ENCODE measurements around the gene NEU1. TPM values are rescaled to one million over a fixed set of nuclear protein-coding genes. Genes with fewer than 3 reads are reported as not detected.
"Not testable (repeated sequence)": the region's sequence is repeated elsewhere in the genome, so short reads cannot be mapped to it uniquely, and the experiment has no call there.

Gene NEU1
- total RNA-seq (2014; rRNA removed; shearing (Covaris generic)) = 38.1 and 38.6 TPM in 2 replicates

GRCh38 chr6:31862344-31863235, at the start of gene NEU1:
Gene NEU1 (minus strand): TSS chr6:31862821. CDS start chr6:31862776, 45 bp downstream.
- H3K36me3 ChIP-seq = peaks cover 12% of the 10 kb centered on the region; the same call in 1 of the 2 replicates

DNA sequence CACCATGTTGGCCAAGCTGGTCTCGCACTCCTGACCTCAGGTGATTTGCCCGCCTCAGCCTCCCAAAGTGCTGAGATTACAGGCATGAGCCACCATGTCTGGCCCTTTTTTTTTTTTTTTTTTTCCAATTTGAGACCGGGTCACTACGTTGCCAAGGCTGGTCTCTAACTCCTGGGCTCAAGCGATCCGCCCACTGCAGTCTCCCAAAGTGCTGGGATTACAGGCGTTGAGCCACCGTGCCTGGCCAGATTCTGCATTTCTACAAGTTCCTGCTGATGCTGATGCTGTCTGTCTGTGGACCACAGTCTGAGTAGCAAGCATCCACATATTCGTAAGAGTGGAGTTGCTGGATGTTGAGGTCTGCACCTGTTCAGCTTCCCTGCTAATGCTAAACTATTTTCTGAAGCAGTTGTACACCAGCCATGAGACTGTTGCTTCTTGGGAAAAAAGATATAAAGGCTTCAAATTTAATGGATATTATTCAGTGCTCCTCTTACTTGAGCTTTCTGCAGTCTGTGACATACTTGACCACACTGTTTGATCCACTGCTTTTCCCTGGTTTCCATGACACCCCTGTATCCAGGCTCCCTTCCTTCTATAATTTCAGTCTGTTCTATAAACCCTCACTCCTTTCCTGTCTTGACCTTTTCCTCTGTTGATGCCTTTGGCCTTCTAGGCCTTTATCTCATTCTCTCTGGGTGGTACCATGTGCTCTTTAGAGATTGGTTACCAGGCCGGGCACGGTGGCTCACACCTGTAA, 49.4 kb upstream of the NEU1 start:
- DNase-seq (ENCODE audit: low read depth in 1 of 2, low spot score in 2 of 2) = no peak
- Histone ChIP-seq H3K4me3 (no peak overlapping the region), H3K9me3 (replicated peaks) (no peaks in the 10 kb centered on the region; the same call in 1 of the 2 replicates), H3K27ac (peak overlapping the region; percentile 98), H3K4me1 (replicated peaks) (peaks cover 43% of the 10 kb centered on the region), H3K36me3 (no peaks in the 10 kb centered on the region), H3K27me3 (replicated peaks) (no peaks in the 10 kb centered on the region)

More at GRCh38 chr6:31862344-31863235, at the start of gene NEU1:
- no peaks in the 10 kb centered on the region for H3K27me3 ChIP-seq (replicated peaks)
- H3K4me1 ChIP-seq (replicated peaks) = peaks cover 16% of the 10 kb centered on the region
- peak within 1 kb of the TSS; percentile 39 for H3K27ac ChIP-seq
- H3K9me3 ChIP-seq (replicated peaks) = no peaks in the 10 kb centered on the region
- DNase-seq (ENCODE audit: low read depth in 1 of 2, low spot score in 2 of 2) = peak; percentile 99 to 100
- H3K4me3 ChIP-seq = peak within 1 kb of the TSS; percentile 55

- H3K4me1 ChIP-seq (replicated peaks) = peaks cover 43% of the 10 kb centered on the region
- not testable (repeated sequence) for H3K36me3 ChIP-seq; H3K9me3 ChIP-seq (replicated peaks); DNase-seq (ENCODE audit: low read depth in 1 of 2, low spot score in 2 of 2); H3K27me3 ChIP-seq (replicated peaks); H3K4me3 ChIP-seq
- H3K27ac ChIP-seq = peak overlapping the region; percentile 98
Observed at GRCh38 chr6:31909298-31909697, 46.7 kb upstream of the NEU1 start.

DNA sequence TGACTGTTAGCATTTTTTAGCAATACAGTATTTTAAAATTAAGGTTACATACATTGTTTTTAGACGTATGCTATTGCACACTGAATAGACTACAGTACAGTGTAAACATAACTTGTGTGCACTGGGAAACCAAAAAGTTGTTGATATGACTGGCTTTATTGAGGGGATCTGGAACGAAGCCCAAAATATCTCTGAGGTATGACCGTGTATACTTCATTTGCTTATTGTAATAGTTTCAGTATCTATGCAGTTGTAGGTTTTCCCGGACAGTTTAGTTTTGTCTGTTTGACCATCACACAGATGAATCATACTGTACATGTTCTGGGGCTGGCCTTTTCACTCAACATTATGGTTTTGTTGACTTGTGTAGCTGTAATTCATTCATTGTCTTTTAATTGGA, 46.2 kb upstream of the NEU1 start:
- H3K36me3 ChIP-seq = no peaks in the 10 kb centered on the region
- H3K4me3 ChIP-seq = no peak overlapping the region
- peak in 1 of 2 experiments; percentile 69 for DNase-seq (ENCODE audit: low read depth in 1 of 2, low spot score in 2 of 2)
- no peaks in the 10 kb centered on the region for H3K27me3 ChIP-seq (replicated peaks)
- H3K4me1 ChIP-seq (replicated peaks) = peaks cover 43% of the 10 kb centered on the region
- H3K27ac ChIP-seq = peak overlapping the region; percentile 98
- no peaks in the 10 kb centered on the region; the same call in 1 of the 2 replicates for H3K9me3 ChIP-seq (replicated peaks)

DNA sequence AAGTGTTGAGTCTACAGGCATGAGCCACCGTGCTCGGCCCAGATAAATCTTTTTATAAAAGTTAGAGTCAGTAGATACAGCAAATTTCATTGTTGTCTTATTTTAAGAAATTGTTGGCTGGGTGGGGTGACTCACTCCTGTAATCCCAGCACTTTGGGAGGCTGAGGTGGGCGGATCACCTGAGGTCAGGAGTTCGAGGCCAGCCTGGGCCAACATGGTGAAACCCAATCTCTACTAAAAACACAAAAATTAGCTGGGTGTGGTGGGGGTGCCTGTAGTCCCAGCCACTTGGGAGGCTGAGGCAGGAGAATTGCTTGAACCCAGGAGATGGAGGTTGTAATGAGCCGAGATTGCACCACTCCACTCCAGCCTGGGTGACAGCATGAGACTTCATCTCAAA, 45.6 kb upstream of the NEU1 start:
- H3K27ac ChIP-seq = peak overlapping the region; percentile 18
- not testable (repeated sequence) for H3K36me3 ChIP-seq; DNase-seq (ENCODE audit: low read depth in 1 of 2, low spot score in 2 of 2); H3K9me3 ChIP-seq (replicated peaks); H3K4me3 ChIP-seq; H3K27me3 ChIP-seq (replicated peaks)
- peaks cover 43% of the 10 kb centered on the region for H3K4me1 ChIP-seq (replicated peaks)

- no peak overlapping the region for H3K4me3 ChIP-seq
- peaks cover 49% of the 10 kb centered on the region for H3K4me1 ChIP-seq (replicated peaks)
- no peaks in the 10 kb centered on the region; the same call in 1 of the 2 replicates for H3K9me3 ChIP-seq (replicated peaks)
- H3K27ac ChIP-seq = no peak overlapping the region
- H3K36me3 ChIP-seq = no peaks in the 10 kb centered on the region
- no peak for DNase-seq (ENCODE audit: low read depth in 1 of 2, low spot score in 2 of 2)
- no peaks in the 10 kb centered on the region for H3K27me3 ChIP-seq (replicated peaks)
Observed at GRCh38 chr6:31907158-31907813, 44.7 kb upstream of the NEU1 start.

DNA sequence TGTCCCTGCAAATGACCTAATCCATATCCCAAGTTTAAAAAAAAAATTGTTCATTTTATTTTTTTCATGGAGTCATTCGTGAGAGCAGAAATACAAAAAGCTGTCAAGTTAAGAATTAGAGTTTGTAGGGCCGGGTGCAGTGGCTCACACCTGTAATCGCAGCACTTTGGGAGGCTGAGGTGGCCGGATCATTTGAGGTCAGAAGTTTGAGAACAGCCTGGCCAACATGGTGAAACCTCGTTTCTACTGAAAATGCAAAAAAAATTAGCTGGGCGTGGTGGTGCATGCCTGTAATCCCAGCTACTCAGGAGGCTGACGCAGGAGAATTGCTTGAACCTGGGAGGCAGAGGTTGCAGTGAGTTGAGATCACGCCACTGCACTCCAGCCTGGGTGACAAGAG, 44.1 kb upstream of the NEU1 start:
- H3K9me3 ChIP-seq (replicated peaks); H3K36me3 ChIP-seq; H3K27me3 ChIP-seq (replicated peaks); DNase-seq (ENCODE audit: low read depth in 1 of 2, low spot score in 2 of 2); H3K4me3 ChIP-seq; H3K27ac ChIP-seq: not testable (repeated sequence)
- peaks cover 45% of the 10 kb centered on the region for H3K4me1 ChIP-seq (replicated peaks)

DNA sequence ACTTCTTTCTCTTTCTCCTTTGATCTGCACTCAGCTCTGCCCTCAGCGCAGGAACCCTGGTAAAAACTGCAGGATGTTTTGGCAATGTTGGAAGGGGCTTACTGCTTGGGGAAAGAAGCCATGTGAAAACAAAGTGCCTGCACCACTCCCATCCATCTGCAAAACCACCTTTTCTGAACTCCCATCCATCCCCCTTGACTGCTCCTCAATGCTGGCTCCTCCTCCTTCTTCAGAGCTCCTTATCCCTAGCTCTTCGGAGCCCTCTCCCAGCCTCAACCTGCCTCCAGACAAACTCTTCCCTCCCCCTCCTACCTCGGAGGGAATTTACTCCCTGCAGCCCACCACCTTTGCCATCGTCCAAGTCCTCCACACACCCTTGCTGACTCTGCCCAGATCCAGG, 43.5 kb upstream of the NEU1 start:
- no peak overlapping the region for H3K27ac ChIP-seq
- no peaks in the 10 kb centered on the region for H3K27me3 ChIP-seq (replicated peaks)
- H3K9me3 ChIP-seq (replicated peaks) = no peaks in the 10 kb centered on the region; the same call in 1 of the 2 replicates
- no peak for DNase-seq (ENCODE audit: low read depth in 1 of 2, low spot score in 2 of 2)
- peaks cover 2% of the 10 kb centered on the region; the same call in 1 of the 2 replicates for H3K36me3 ChIP-seq
- no peak overlapping the region for H3K4me3 ChIP-seq
- H3K4me1 ChIP-seq (replicated peaks) = peaks cover 45% of the 10 kb centered on the region

DNA sequence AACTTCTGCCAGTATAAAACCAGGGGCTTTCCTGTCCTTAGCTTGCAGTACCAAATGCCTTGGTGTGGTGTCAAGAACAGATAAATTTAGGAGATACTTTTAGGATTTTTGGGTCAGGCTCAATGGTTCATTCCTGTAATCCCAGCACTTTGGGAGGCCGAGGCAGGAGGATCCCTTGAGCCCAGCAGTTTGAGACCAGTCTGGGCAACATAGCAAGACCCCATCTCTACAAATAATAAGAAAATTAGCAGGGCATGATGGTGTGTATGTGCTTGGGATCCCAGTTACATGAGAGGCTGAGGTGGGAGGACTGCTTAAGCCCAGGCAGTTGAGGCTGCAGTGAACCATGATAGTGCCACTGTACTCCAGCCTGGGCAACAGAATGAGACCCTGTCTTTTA, 42.4 kb upstream of the NEU1 start:
- Histone ChIP-seq H3K4me3 (no peak overlapping the region), H3K4me1 (replicated peaks) (peaks cover 36% of the 10 kb centered on the region), H3K9me3 (replicated peaks) (no peaks in the 10 kb centered on the region), H3K27ac (no peak overlapping the region), H3K36me3 (peaks cover 5% of the 10 kb centered on the region; the same call in 1 of the 2 replicates), H3K27me3 (replicated peaks) (no peaks in the 10 kb centered on the region)
- no peak for DNase-seq (ENCODE audit: low read depth in 1 of 2, low spot score in 2 of 2)

- Histone ChIP-seq H3K4me1 (replicated peaks) (peaks cover 25% of the 10 kb centered on the region), H3K27me3 (replicated peaks) (no peaks in the 10 kb centered on the region), H3K36me3 (peaks cover 5% of the 10 kb centered on the region; the same call in 1 of the 2 replicates), H3K4me3 (no peak overlapping the region), H3K9me3 (replicated peaks) (no peaks in the 10 kb centered on the region), H3K27ac (no peak overlapping the region)
- no peak for DNase-seq (ENCODE audit: low read depth in 1 of 2, low spot score in 2 of 2)
Observed at GRCh38 chr6:31903957-31904356, 41.3 kb upstream of the NEU1 start.

GRCh38 chr6:31901953-31902643, 39.5 kb upstream of the NEU1 start, which contains the start of gene ZBTB12:
Gene ZBTB12 (minus strand): TSS chr6:31902086. CDS start chr6:31901305, 781 bp downstream.
- Histone ChIP-seq H3K27ac (peak within 1 kb of the TSS; percentile 18; the same call in 1 of the 2 replicates), H3K27me3 (replicated peaks) (no peaks in the 10 kb centered on the region), H3K4me1 (replicated peaks) (peaks cover 23% of the 10 kb centered on the region), H3K36me3 (peaks cover 9% of the 10 kb centered on the region), H3K9me3 (replicated peaks) (no peaks in the 10 kb centered on the region), H3K4me3 (peak within 1 kb of the TSS; percentile 51)
- DNase-seq (ENCODE audit: low read depth in 1 of 2, low spot score in 2 of 2) = peak; percentile 92 to 94

DNA sequence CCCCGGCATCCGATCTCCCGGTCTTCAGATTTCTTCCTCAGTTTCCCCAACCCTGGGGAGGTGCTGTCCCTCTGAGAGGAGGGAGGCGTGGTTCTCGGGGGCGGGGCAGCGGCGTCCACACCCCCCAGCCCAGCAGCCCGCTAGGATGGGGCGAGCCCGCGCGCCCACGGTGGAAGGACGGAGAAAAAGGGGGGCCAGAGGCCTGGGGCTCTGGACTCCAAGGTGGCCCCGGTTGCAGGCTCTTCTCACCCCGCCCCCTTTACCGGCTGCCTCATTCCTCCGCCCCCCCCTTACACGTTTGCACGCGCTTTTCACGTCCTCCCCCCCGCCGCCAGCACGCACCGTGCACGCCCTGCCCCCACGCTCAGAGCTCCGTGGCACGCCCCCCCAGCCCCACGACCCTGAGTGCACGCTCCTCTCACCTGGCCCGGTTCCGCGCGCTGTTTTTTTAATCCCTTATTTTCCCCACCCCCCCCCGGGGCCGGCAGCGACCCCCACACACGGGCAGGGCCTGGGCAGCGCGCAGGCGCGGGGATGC, 38.9 kb upstream of the NEU1 start:
- Histone ChIP-seq H3K36me3 (peaks cover 9% of the 10 kb centered on the region), H3K4me3 (peak overlapping the region; percentile 51), H3K4me1 (replicated peaks) (peaks cover 28% of the 10 kb centered on the region), H3K27me3 (replicated peaks) (no peaks in the 10 kb centered on the region), H3K9me3 (replicated peaks) (no peaks in the 10 kb centered on the region), H3K27ac (0 out of 2 replicates have a peak overlapping the region, but pooled peaks have one; percentile 18)
- DNase-seq (ENCODE audit: low read depth in 1 of 2, low spot score in 2 of 2) = peak in 1 of 2 experiments; percentile 28
